ENCODE data around the gene DCTPP1.

Gene DCTPP1

GRCh38 chr16:30447512-30448226 lies 17.8 kb upstream of the DCTPP1 start:
- no peak for DNase-seq (ENCODE audit: low read depth)

DNA sequence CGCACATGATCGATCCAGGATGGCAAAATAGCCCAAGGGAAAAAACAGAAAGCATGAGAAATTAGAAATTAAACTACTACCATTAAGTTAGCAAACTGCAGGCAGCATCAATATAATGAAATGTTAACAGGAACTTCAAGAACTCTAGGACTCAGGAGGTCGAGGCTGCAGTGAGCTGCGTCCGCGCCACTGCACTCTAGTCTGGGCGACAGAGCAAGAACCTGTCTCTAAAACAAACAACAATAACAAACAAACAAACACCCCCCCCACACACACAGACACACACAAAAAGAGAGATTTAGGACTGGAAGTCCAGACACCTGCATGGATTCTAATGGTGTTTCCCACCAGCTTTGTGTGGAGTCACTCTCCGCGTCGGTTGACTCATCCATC lies 16.4 kb upstream of the DCTPP1 start:
- no peak for DNase-seq (ENCODE audit: low read depth)

DNA sequence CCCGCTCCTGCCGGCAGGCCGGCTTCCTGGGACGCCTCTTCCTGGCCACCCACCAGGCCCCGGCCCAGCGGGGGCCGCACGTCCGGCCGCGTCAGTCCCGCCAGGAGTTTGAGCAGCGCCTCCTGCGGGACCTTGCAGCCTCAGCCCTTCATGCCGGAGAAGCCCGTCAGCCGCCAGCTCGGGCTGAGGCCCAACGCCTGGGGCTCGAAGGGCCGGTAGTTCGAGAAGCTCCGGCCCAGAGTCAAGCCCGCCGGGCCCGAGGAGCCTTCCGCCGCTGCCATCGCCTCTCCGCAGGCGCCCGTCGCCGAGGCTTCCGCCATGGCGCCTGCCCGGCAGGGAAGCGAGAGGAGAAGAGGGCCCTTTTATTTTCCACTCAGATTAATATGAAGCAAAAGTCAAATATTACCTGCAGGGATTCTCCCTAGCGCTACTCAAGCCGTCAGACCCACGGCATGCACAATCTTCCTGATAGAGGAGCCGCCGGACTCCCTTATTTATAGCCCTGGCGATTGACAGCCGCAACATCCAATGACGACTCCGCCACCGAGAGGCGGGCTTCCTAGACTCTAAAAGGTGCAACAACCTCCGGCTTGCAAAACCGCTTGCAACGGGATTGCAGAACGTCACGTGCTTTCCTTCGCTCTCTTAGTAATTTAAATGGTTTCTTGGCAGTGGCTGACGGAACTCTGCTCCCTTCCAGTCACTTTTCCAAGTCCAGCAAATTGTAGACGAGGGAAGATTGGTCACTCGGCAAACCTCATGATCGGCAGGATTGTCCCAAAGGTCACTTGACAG lies 15.8 kb upstream of the DCTPP1 start, which contains the start of gene SEPHS2:
TSS of gene SEPHS2 (minus strand) at position 467 of the 795 bp plus-strand sequence. CDS start at position 320, 147 bp downstream.
- peak; percentile 97 for DNase-seq (ENCODE audit: low read depth)

GRCh38 chr16:30445149-30445407 lies 15.2 kb upstream of the DCTPP1 start:
- no peak for DNase-seq (ENCODE audit: low read depth)

GRCh38 chr16:30444231-30445148 lies 14.7 kb upstream of the DCTPP1 start:
- DNase-seq (ENCODE audit: low read depth) = no peak

- no peak for DNase-seq (ENCODE audit: low read depth)
Observed at GRCh38 chr16:30443631-30444030, 13.8 kb upstream of the DCTPP1 start.

- no peak for DNase-seq (ENCODE audit: low read depth)
Observed at GRCh38 chr16:30439720-30440348, 10.0 kb upstream of the DCTPP1 start.

- DNase-seq (ENCODE audit: low read depth) = no peak
Observed at GRCh38 chr16:30438835-30439234, 9.0 kb upstream of the DCTPP1 start.

DNA sequence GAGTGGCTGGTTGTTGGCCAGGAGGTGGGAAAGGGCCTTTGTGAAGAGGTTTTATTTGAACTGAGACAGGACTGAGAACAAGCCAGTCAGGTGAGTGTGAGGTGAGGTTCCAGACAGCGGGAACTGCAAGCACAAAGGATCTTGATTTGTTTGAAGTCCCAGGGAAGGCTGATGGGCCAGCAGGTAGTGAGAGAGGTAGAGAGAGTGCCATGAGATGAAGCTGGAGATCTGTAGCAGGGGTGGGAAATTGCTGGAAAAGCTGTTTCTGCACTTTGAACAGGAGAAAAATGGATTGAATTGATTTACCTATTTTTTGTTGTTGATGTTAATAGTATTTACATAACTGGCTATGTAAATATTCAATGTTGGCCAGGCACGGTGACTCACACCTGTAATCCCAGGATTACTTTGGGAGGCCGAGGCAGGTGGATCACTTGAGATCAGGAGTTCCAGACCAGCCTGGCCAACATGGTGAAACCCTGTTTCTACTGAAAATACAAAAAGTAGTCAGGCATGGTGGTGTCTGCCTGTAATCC lies 7.7 kb upstream of the DCTPP1 start:
- no peak for DNase-seq (ENCODE audit: low read depth)

GRCh38 chr16:30434852-30435251 lies 5.0 kb upstream of the DCTPP1 start:
- no peak for DNase-seq (ENCODE audit: low read depth)

GRCh38 chr16:30430428-30430970 lies 669 bp upstream of the DCTPP1 start:
- DNase-seq (ENCODE audit: low read depth) = no peak

DNA sequence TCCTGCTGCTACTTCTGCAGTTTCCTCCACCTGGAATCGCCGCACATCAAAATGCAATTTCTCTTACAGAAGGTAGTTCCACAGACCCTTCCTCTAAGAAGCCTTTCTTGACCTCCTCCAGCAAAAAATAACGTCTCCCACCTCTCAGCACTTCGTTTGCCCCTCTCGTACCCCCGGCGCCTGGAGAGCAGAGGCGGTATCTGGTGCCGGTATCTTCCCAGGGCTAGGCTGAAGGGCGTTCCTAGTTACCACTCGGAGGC lies 482 bp downstream of the DCTPP1 start:
- no peak for DNase-seq (ENCODE audit: low read depth)

DNA sequence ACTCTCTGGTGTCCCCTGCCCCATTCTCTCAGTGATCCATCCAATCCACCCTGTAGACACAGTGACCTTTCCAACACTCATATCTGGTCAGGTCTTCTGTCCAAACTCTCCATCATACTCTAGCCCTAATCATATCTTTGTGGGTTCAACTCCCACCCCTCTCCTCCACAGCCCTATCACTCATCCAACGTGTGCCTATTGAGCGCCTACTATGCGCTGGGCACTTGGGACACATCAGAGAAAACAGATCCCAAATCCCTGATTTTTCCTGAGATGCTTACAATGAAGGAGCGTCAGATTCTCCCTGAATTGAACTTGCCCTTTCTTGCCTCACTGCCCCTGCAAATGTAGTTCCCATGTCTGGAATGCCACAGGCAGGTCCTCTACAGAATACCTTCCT lies 1.8 kb downstream of the DCTPP1 start:
- no peak for DNase-seq (ENCODE audit: low read depth)

DNA sequence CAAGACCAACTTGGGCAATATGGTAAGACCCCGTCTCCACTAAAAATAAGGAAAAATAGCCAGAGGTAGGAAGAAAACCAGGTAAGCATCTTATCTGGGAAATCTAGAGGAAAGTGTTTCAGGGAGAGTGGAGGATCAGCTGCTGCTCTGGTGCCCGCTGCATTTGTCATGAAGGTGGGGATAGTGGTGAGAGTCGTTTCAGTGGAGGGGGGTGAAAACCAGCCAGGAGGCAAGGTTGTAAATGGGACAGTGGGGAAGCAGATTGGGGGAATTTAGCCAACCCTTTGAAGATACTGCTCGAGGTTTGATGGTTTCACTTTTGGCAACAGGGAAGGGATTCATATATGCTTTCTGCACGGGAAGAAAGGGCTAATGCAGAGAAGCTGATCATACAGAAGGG lies 8.8 kb downstream of the DCTPP1 start:
- no peak for DNase-seq (ENCODE audit: low read depth)

- DNase-seq (ENCODE audit: low read depth) = no peak
Observed at GRCh38 chr16:30418350-30419181, 11.3 kb downstream of the DCTPP1 start.

- peak; percentile 89 for DNase-seq (ENCODE audit: low read depth)
Observed at GRCh38 chr16:30417529-30418349, 12.1 kb downstream of the DCTPP1 start.

- no peak for DNase-seq (ENCODE audit: low read depth)
Observed at GRCh38 chr16:30416624-30417528, 13.0 kb downstream of the DCTPP1 start.

GRCh38 chr16:30416047-30416603 lies 13.7 kb downstream of the DCTPP1 start:
- no peak for DNase-seq (ENCODE audit: low read depth)

- DNase-seq (ENCODE audit: low read depth) = no peak
Observed at GRCh38 chr16:30414159-30414558, 15.7 kb downstream of the DCTPP1 start.
